Measurements from ENCODE around the gene TEKTIP1.

TEKTIP1 gene

DNA sequence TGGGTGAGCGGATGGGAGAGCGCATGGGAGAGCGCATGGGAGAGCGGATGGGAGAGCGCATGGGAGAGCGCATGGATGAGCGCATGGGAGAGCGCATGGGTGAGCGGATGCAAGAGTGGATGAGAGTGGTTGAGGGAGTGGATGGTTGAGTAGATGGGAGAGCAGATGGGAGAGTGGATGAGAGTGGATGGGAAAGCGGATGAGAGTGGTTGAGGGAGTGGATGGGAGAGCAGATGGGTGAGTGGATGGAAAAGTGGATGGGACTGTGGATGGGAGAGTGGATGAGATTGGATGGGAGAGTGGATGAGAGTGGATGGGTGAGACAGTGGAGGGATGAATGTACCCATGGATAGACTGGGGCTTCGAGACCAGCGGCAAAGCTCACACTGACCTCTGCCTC is 8.6 kb upstream of the TEKTIP1 start:
- H3K4me3 ChIP-seq (ENCODE audit: low read depth, low read length), result no peak overlapping the region
- in situ Hi-C loops (cut with HindIII; ENCODE audit: low sequenced_read_pairs), result no loop called here
- no peak for DNase-seq (ENCODE audit: low read depth)
- TF ChIP-seq, protein P1, sequence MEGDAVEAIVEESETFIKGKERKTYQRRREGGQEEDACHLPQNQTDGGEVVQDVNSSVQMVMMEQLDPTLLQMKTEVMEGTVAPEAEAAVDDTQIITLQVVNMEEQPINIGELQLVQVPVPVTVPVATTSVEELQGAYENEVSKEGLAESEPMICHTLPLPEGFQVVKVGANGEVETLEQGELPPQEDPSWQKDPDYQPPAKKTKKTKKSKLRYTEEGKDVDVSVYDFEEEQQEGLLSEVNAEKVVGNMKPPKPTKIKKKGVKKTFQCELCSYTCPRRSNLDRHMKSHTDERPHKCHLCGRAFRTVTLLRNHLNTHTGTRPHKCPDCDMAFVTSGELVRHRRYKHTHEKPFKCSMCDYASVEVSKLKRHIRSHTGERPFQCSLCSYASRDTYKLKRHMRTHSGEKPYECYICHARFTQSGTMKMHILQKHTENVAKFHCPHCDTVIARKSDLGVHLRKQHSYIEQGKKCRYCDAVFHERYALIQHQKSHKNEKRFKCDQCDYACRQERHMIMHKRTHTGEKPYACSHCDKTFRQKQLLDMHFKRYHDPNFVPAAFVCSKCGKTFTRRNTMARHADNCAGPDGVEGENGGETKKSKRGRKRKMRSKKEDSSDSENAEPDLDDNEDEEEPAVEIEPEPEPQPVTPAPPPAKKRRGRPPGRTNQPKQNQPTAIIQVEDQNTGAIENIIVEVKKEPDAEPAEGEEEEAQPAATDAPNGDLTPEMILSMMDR (IDR thresholded peaks at IDR 0.05; ENCODE audit: low read depth, low read length, missing control alignments), result no peak

DNA sequence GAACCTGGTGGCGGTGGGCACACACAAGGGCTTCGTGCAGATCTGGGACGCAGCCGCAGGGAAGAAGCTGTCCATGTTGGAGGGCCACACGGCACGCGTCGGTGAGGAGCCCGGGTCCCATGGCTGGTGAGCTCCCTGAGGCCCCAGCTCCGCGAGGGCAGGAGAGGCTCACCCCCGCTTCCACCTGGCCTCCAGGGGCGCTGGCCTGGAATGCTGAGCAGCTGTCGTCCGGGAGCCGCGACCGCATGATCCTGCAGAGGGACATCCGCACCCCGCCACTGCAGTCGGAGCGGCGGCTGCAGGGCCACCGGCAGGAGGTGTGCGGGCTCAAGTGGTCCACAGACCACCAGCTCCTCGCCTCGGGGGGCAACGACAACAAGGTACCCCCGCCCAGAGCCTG is 7.3 kb upstream of the TEKTIP1 start:
- in situ Hi-C loops (cut with HindIII; ENCODE audit: low sequenced_read_pairs), result no loop called here
- TF ChIP-seq, protein P1 (IDR thresholded peaks at IDR 0.05; ENCODE audit: low read depth, low read length, missing control alignments), result no peak
- H3K4me3 ChIP-seq (ENCODE audit: low read depth, low read length), result no peak overlapping the region
- DNase-seq (ENCODE audit: low read depth), result no peak

DNA sequence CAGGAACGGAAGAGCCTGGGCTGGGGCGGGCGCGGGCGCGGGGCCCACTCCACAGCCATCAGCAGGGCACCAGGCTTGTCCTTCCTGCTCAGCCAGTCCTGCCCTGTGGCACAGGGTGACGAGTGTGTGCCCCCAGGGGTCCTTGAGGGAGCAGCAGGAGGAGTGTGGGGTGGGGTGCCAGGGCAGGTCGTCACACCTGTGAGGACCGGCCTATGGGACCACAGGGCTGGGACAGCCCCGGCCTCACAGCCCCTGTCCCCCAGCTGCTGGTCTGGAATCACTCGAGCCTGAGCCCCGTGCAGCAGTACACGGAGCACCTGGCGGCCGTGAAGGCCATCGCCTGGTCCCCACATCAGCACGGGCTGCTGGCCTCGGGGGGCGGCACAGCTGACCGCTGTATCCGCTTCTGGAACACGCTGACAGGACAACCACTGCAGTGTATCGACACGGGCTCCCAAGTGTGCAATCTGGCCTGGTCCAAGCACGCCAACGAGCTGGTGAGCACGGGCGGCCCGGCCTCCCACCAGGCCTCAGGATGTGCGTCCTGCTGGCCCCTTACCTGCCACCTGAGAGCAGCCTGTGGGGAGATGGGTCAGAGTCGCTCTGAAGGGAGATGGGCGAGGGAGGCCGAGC is 6.7 kb upstream of the TEKTIP1 start:
- DNase-seq (ENCODE audit: low read depth), result no peak
- TF ChIP-seq, protein P1 (IDR thresholded peaks at IDR 0.05; ENCODE audit: low read depth, low read length, missing control alignments), result no peak
- no peak overlapping the region for H3K4me3 ChIP-seq (ENCODE audit: low read depth, low read length)
- in situ Hi-C loops (cut with HindIII; ENCODE audit: low sequenced_read_pairs), result no loop called here

DNA sequence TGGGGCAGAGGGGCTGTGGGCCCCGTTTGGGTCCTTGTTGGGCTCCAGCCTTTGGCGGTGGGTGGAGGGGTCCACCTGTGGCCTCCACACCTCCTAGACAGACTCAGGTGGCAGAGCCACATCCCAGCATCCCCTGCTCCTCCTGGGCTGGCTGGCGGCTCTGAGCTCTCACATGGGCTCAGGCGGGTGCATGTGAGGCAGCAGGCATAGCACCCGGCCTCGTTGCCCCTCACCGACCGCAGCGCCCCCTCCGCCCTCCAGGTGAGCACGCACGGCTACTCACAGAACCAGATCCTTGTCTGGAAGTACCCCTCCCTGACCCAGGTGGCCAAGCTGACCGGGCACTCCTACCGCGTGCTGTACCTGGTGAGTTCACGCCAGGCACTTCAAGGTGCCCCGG is 5.9 kb upstream of the TEKTIP1 start:
- no peak overlapping the region for H3K4me3 ChIP-seq (ENCODE audit: low read depth, low read length)
- DNase-seq (ENCODE audit: low read depth), result no peak
- TF ChIP-seq, protein P1 (IDR thresholded peaks at IDR 0.05; ENCODE audit: low read depth, low read length, missing control alignments), result no peak
- in situ Hi-C loops (cut with HindIII; ENCODE audit: low sequenced_read_pairs), result no loop called here

DNA sequence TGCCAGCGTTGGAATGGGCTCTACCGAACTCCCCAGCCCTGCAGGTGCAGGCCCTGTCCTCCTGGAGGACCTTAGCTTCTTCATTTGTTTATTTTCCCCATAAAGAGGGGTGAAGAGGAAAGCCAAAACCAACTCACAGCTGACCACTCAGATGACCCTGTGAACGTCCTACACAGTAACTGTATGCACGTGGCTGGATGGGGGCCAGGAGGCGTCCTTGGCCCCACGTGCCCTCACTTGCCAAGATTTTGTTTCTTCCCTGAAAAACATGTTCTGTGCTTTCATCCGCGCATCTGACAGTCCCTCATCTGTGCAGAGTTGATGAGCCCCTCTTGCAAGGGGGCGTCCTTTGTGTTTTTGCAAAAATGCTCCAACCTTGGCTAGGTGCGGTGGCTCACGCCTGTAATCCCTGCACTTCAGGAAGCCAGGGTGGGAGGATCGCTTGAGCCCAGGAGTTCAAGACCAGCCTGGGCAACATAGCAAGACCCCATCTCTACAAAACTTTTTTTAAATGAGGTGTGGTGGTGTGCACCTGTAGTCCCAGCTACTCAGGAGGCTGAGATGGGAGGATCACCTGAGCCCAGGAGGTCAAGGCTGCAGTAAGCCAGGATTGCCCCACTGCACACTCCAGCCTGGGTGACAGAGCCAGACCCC is 5.3 kb upstream of the TEKTIP1 start:
- no peak overlapping the region for H3K4me3 ChIP-seq (ENCODE audit: low read depth, low read length)
- TF ChIP-seq, protein P1 (IDR thresholded peaks at IDR 0.05; ENCODE audit: low read depth, low read length, missing control alignments), result no peak
- DNase-seq (ENCODE audit: low read depth), result no peak
- in situ Hi-C loops (cut with HindIII; ENCODE audit: low sequenced_read_pairs), result no loop called here

DNA sequence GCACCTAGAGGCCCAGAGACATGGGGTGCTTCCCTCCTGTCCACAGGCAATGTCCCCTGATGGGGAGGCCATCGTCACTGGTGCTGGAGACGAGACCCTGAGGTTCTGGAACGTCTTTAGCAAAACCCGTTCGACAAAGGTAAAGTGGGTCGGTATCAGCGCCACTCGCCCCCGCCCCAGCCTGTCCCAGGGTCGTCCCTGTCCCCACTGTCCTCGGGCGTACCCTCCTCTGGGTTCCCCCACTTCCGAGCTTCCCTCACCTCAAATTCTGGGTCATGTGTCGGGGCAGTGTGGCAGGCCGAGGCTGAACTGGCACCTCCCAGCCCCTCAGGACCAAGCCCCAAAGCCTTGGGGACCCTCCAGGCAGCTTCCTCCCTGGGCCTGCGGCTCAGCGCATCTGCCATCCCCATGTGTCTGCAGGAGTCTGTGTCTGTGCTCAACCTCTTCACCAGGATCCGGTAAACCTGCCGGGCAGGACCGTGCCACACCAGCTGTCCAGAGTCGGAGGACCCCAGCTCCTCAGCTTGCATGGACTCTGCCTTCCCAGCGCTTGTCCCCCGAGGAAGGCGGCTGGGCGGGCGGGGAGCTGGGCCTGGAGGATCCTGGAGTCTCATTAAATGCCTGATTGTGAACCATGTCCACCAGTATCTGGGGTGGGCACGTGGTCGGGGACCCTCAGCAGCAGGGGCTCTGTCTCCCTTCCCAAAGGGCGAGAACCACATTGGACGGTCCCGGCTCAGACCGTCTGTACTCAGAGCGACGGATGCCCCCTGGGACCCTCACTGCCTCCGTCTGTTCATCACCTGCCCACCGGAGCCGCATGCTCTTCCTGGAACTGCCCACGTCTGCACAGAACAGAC is 4.4 kb upstream of the TEKTIP1 start:
- no peak for DNase-seq (ENCODE audit: low read depth)
- in situ Hi-C loops (cut with HindIII; ENCODE audit: low sequenced_read_pairs), result loop anchor here (5.0 kb wide), 1 partner anchor 88 kb away; no protein-coding TSS in a partner anchor
- TF ChIP-seq, protein P1 (IDR thresholded peaks at IDR 0.05; ENCODE audit: low read depth, low read length, missing control alignments), result no peak
- H3K4me3 ChIP-seq (ENCODE audit: low read depth, low read length), result no peak overlapping the region

All from astrocyte of the cerebellum (primary cell).